Activated CD4-positive, alpha-beta T cell treated with anti-CD3 and anti-CD28 coated beads, Interleukin-2, amount 10 ng/mL, durations not matched to agents 7 days and 5 days (primary cell): ENCODE results near the gene MBD5. TPM values are rescaled to one million over a fixed set of nuclear protein-coding genes. Genes with fewer than 3 reads are reported as not detected.
"Not testable (repeated sequence)": the region's sequence is repeated elsewhere in the genome, so short reads cannot be mapped to it uniquely, and the experiment has no call there.

Experiments
- CTCF ChIA-PET: fragments of 350-600 bp; sonication (Branson Sonifier 250); formaldehyde crosslinking; loops from one replicate; lab custom pipeline; 2021; ENCODE audit warnings: antibody characterized with exemption; lab: Charles Lee
- POLR2A ChIA-PET: fragments of 350-600 bp; sonication (Branson Sonifier 250); formaldehyde crosslinking; loops from one replicate; lab custom pipeline; 2021; ENCODE audit warnings: antibody characterized with exemption; lab: Charles Lee
- DNase-seq: peaks from one replicate; pipeline ENCODE4 v3.0.0-alpha.2; 2020
- H3K27ac Mint-ChIP-seq: one replicate; pipeline ENCODE4 v1.8.0; 2021; ENCODE audit warnings: mild to moderate bottlenecking, moderate library complexity, mixed read lengths
- H3K27me3 Mint-ChIP-seq: one replicate; pipeline ENCODE4 v1.8.0; 2021; ENCODE audit warnings: mixed read lengths
- H3K36me3 Mint-ChIP-seq: one replicate; pipeline ENCODE4 v1.8.0; 2021; ENCODE audit warnings: low read depth, mixed read lengths
- H3K4me1 Mint-ChIP-seq: one replicate; pipeline ENCODE4 v1.8.0; 2021; ENCODE audit warnings: mixed read lengths
- H3K4me3 Mint-ChIP-seq: one replicate; pipeline ENCODE4 v1.8.0; 2021; ENCODE audit warnings: mild to moderate bottlenecking, moderate library complexity, mixed read lengths
- H3K9me3 Mint-ChIP-seq: one replicate; pipeline ENCODE4 v1.8.0; 2021; ENCODE audit warnings: mixed read lengths
- total RNA-seq, 2 experiments: library from RNA; stranded (reverse); gene quantifications; one replicate each; pipeline ENCODE4 v1.2.3, GENCODE V29; 2021

MBD5 gene
- total RNA-seq, 2 experiments from 2014 or later, result 41.1 to 51.7 TPM

GRCh38 chr2:148006249-148007007 lies 14.5 kb upstream of the MBD5 start:
- H3K27ac Mint-ChIP-seq, result no peak overlapping the region
- H3K27me3 Mint-ChIP-seq, result no peaks in the 10 kb centered on the region
- no peak overlapping the region for H3K4me3 Mint-ChIP-seq
- H3K36me3 Mint-ChIP-seq, result peaks cover 61% of the 10 kb centered on the region
- ChIA-PET POLR2A (interaction anchor here (0.8 kb wide), 1 partner anchor 14 kb away, joined by 3 read pairs; the partner anchor contains the start of genes MBD5 and ORC4), CTCF (interaction anchor here (0.5 to 0.6 kb wide), 2 partner anchors 104 to 481 kb away, joined by 3 read pairs; no protein-coding TSS in a partner anchor)
- DNase-seq, result no peak
- peaks cover 1% of the 10 kb centered on the region for H3K4me1 Mint-ChIP-seq
- H3K9me3 Mint-ChIP-seq, result peaks cover 36% of the 10 kb centered on the region

- Mint-ChIP-seq H3K27me3 (no peaks in the 10 kb centered on the region), H3K4me3 (no peak overlapping the region), H3K36me3 (peaks cover 58% of the 10 kb centered on the region), H3K4me1 (peaks cover 3% of the 10 kb centered on the region), H3K27ac (no peak overlapping the region), H3K9me3 (peaks cover 32% of the 10 kb centered on the region)
- CTCF ChIA-PET, result no interaction called here
- POLR2A ChIA-PET, result interaction anchor here (0.8 kb wide), 1 partner anchor 13 kb away, joined by 3 read pairs; the partner anchor contains the start of genes MBD5 and ORC4
- DNase-seq, result no peak
These were observed 13.5 kb upstream of the MBD5 start for GRCh38 chr2:148007219-148007900.

GRCh38 chr2:148008411-148008810 lies 12.5 kb upstream of the MBD5 start:
- H3K4me3 Mint-ChIP-seq, H3K4me1 Mint-ChIP-seq, DNase-seq, POLR2A ChIA-PET, CTCF ChIA-PET, H3K27ac Mint-ChIP-seq, H3K27me3 Mint-ChIP-seq: not testable (repeated sequence)
- Mint-ChIP-seq H3K36me3 (peaks cover 55% of the 10 kb centered on the region), H3K9me3 (peaks cover 26% of the 10 kb centered on the region)

- Mint-ChIP-seq H3K4me1 (peaks cover 19% of the 10 kb centered on the region), H3K4me3 (no peak overlapping the region), H3K27ac (no peak overlapping the region), H3K36me3 (peaks cover 41% of the 10 kb centered on the region), H3K27me3 (no peaks in the 10 kb centered on the region), H3K9me3 (peaks cover 8% of the 10 kb centered on the region)
- DNase-seq, result no peak
- ChIA-PET POLR2A (no interaction called here), CTCF (interaction anchor here (1.0 kb wide), 1 partner anchor 9 kb away, joined by 5 read pairs; no protein-coding TSS in a partner anchor)
These were observed 7.0 kb upstream of the MBD5 start for GRCh38 chr2:148013876-148014275.

GRCh38 chr2:148014616-148015015 lies 6.3 kb upstream of the MBD5 start:
- no peaks in the 10 kb centered on the region for H3K27me3 Mint-ChIP-seq
- H3K9me3 Mint-ChIP-seq, result peaks cover 8% of the 10 kb centered on the region
- peaks cover 26% of the 10 kb centered on the region for H3K4me1 Mint-ChIP-seq
- DNase-seq, result no peak
- ChIA-PET CTCF (interaction anchor here (1.7 kb wide), 1 partner anchor 495 kb away, joined by 3 read pairs; no protein-coding TSS in a partner anchor), POLR2A (no interaction called here)
- no peak overlapping the region for H3K4me3 Mint-ChIP-seq
- H3K36me3 Mint-ChIP-seq, result peaks cover 39% of the 10 kb centered on the region
- no peak overlapping the region for H3K27ac Mint-ChIP-seq

- Mint-ChIP-seq H3K36me3 (peaks cover 14% of the 10 kb centered on the region), H3K27ac (peak within 1 kb of the TSS; percentile 98), H3K4me1 (peaks cover 42% of the 10 kb centered on the region), H3K9me3 (no peaks in the 10 kb centered on the region), H3K27me3 (no peaks in the 10 kb centered on the region), H3K4me3 (peak within 1 kb of the TSS; percentile 96)
- ChIA-PET CTCF (interaction anchor here (0.9 kb wide), 1 partner anchor 8 kb away, joined by 3 read pairs; no protein-coding TSS in a partner anchor), POLR2A (interaction anchor here (0.6 to 0.9 kb wide), 2 partner anchors 13 to 1342 kb away, joined by 3 read pairs; no protein-coding TSS in a partner anchor)
- DNase-seq, result peak; percentile 99
These were observed 506 bp upstream of the MBD5 start, which contains the start of gene ORC4 for GRCh38 chr2:148020111-148021058. TSS of gene ORC4 (minus strand) at chr2:148020737. CDS start at chr2:147975958, 44,779 bp downstream.

GRCh38 chr2:148021886-148022285 lies 995 bp downstream of the MBD5 start:
- H3K27me3 Mint-ChIP-seq, result no peaks in the 10 kb centered on the region
- no peak for DNase-seq
- H3K4me3 Mint-ChIP-seq, result peak overlapping the region; percentile 96
- CTCF ChIA-PET, result interaction anchor here (0.7 to 1.4 kb wide), 2 partner anchors 18 to 875 kb away, joined by 3 read pairs; no protein-coding TSS in a partner anchor
- peaks cover 42% of the 10 kb centered on the region for H3K4me1 Mint-ChIP-seq
- peak overlapping the region; percentile 98 for H3K27ac Mint-ChIP-seq
- POLR2A ChIA-PET, result no interaction called here
- H3K36me3 Mint-ChIP-seq, result peaks cover 7% of the 10 kb centered on the region
- no peaks in the 10 kb centered on the region for H3K9me3 Mint-ChIP-seq

- CTCF ChIA-PET, result interaction anchor here (0.7 to 1.4 kb wide), 4 partner anchors 9 to 875 kb away, joined by 3 to 5 read pairs (median 3); no protein-coding TSS in a partner anchor
- no peak for DNase-seq
- H3K4me1 Mint-ChIP-seq, result peaks cover 42% of the 10 kb centered on the region
- POLR2A ChIA-PET, result no interaction called here
- H3K27ac Mint-ChIP-seq, result peak overlapping the region; percentile 98
- H3K27me3 Mint-ChIP-seq, result no peaks in the 10 kb centered on the region
- peak overlapping the region; percentile 96 for H3K4me3 Mint-ChIP-seq
- no peaks in the 10 kb centered on the region for H3K9me3 Mint-ChIP-seq
- H3K36me3 Mint-ChIP-seq, result peaks cover 7% of the 10 kb centered on the region
These were observed 1.5 kb downstream of the MBD5 start for GRCh38 chr2:148022351-148022750.

GRCh38 chr2:148022882-148023281 lies 2.0 kb downstream of the MBD5 start:
- Mint-ChIP-seq H3K36me3 (peaks cover 7% of the 10 kb centered on the region), H3K4me1 (peaks cover 40% of the 10 kb centered on the region), H3K27ac (peak overlapping the region; percentile 91), H3K9me3 (no peaks in the 10 kb centered on the region), H3K4me3 (peak overlapping the region; percentile 96), H3K27me3 (no peaks in the 10 kb centered on the region)
- POLR2A ChIA-PET, result no interaction called here
- DNase-seq, result no peak
- CTCF ChIA-PET, result interaction anchor here (0.6 to 1.4 kb wide), 4 partner anchors 10 to 486 kb away, joined by 3 to 5 read pairs (median 4); no protein-coding TSS in a partner anchor

GRCh38 chr2:148023861-148024260 lies 3.0 kb downstream of the MBD5 start:
- ChIA-PET CTCF (no interaction called here), POLR2A (no interaction called here)
- H3K4me3 Mint-ChIP-seq, result peak overlapping the region; percentile 96
- peaks cover 7% of the 10 kb centered on the region for H3K36me3 Mint-ChIP-seq
- DNase-seq, result peak; percentile 21
- no peaks in the 10 kb centered on the region for H3K27me3 Mint-ChIP-seq
- H3K9me3 Mint-ChIP-seq, result no peaks in the 10 kb centered on the region
- H3K4me1 Mint-ChIP-seq, result peaks cover 31% of the 10 kb centered on the region
- H3K27ac Mint-ChIP-seq, result peak overlapping the region; percentile 91

GRCh38 chr2:148026573-148026972 lies 5.7 kb downstream of the MBD5 start:
- CTCF ChIA-PET, result no interaction called here
- POLR2A ChIA-PET, result no interaction called here
- H3K4me3 Mint-ChIP-seq, result no peak overlapping the region
- no peak overlapping the region for H3K27ac Mint-ChIP-seq
- H3K27me3 Mint-ChIP-seq, result no peaks in the 10 kb centered on the region
- no peaks in the 10 kb centered on the region for H3K9me3 Mint-ChIP-seq
- H3K36me3 Mint-ChIP-seq, result peaks cover 7% of the 10 kb centered on the region
- DNase-seq, result no peak
- H3K4me1 Mint-ChIP-seq, result peaks cover 22% of the 10 kb centered on the region

- ChIA-PET POLR2A (no interaction called here), CTCF (no interaction called here)
- no peak overlapping the region for H3K4me3 Mint-ChIP-seq
- peaks cover 7% of the 10 kb centered on the region for H3K36me3 Mint-ChIP-seq
- H3K27ac Mint-ChIP-seq, result no peak overlapping the region
- peaks cover 21% of the 10 kb centered on the region for H3K4me1 Mint-ChIP-seq
- no peak for DNase-seq
- H3K9me3 Mint-ChIP-seq, result no peaks in the 10 kb centered on the region
- no peaks in the 10 kb centered on the region for H3K27me3 Mint-ChIP-seq
These were observed 6.9 kb downstream of the MBD5 start for GRCh38 chr2:148027822-148028221.
